BLaER1 treated with 17β-estradiol and CSF1 and Interleukin-3, amounts not matched to agents 10 nM and 100 nM (cell line): Measurements from ENCODE around the gene SPEG.
A peak's percentile ranks its signal among the peaks of the same experiment; 100 is the strongest.

Experiments
- H3K27ac ChIP-seq, 11 experiments: shearing (Covaris generic); formaldehyde crosslinking; 2 replicates each; pipeline ENCODE4 v1.8.1; 2022
- H3K27me3 ChIP-seq, 11 experiments: shearing (Covaris generic); formaldehyde crosslinking; 2 replicates each; pipeline ENCODE4 v1.8.1; 2022
- H3K36me3 ChIP-seq, 11 experiments: shearing (Covaris generic); formaldehyde crosslinking; 2 replicates each; pipeline ENCODE4 v1.8.1; 2022
- H3K4me1 ChIP-seq, 10 experiments: shearing (Covaris generic); formaldehyde crosslinking; 2 replicates each; pipeline ENCODE4 v1.8.1; 2022
- H3K4me2 ChIP-seq, 11 experiments: shearing (Covaris generic); formaldehyde crosslinking; 2 replicates each; pipeline ENCODE4 v1.8.1; 2022
- H3K4me3 ChIP-seq, 10 experiments: shearing (Covaris generic); formaldehyde crosslinking; 2 replicates each; pipeline ENCODE4 v1.8.1; 2022
- H3K9ac ChIP-seq, 11 experiments: shearing (Covaris generic); formaldehyde crosslinking; 2 replicates each; pipeline ENCODE4 v1.8.1; 2022
- H3K9me3 ChIP-seq, 11 experiments: shearing (Covaris generic); formaldehyde crosslinking; replicated peaks in 1 of 11; 2 replicates each; pipeline ENCODE4 v1.8.1; 2022
- H4K20me1 ChIP-seq, 11 experiments: shearing (Covaris generic); formaldehyde crosslinking; 2 replicates each; pipeline ENCODE4 v1.8.1; 2022
- Cebpa-rat ChIP-seq, 11 experiments: shearing (Covaris generic); IDR thresholded peaks; 2 replicates each; pipeline ENCODE4 v1.8.1; 2022

SPEG gene

GRCh38 chr2:219507581-219508443, 73.2 kb downstream of the SPEG start:
- no peaks in the 10 kb centered on the region for H3K9me3 ChIP-seq
- H3K36me3 ChIP-seq = peaks cover 0 to 45% (median 37%) of the 10 kb centered on the region in 11 experiments; a peak in 12 of 22 replicates
- peaks cover 0 to 74% (median 4%) of the 10 kb centered on the region in 11 experiments; a peak in 12 of 22 replicates for H4K20me1 ChIP-seq
- no peak overlapping the region for H3K27ac ChIP-seq
- no peak overlapping the region for H3K9ac ChIP-seq
- no peak overlapping the region for H3K4me3 ChIP-seq
- peak overlapping the region in 3 of 11 experiments; percentile 3 to 21 (median 18); a peak in 3 of 22 replicates for H3K4me2 ChIP-seq
- H3K4me1 ChIP-seq = peaks cover 20 to 51% (median 44%) of the 10 kb centered on the region in 10 experiments
- peaks cover 0 to 33% (median 3%) of the 10 kb centered on the region in 11 experiments; a peak in 9 of 22 replicates for H3K27me3 ChIP-seq
- TF ChIP-seq Cebpa-rat (IDR thresholded peaks at IDR 0.05) = no peak

GRCh38 chr2:219508444-219508734, 73.7 kb downstream of the SPEG start:
- TF ChIP-seq Cebpa-rat (IDR thresholded peaks at IDR 0.05) = no peak
- H3K27me3 ChIP-seq = peaks cover 0 to 39% (median 8%) of the 10 kb centered on the region in 11 experiments; a peak in 12 of 22 replicates
- H3K9me3 ChIP-seq = no peaks in the 10 kb centered on the region
- no peak overlapping the region for H3K4me3 ChIP-seq
- H3K4me1 ChIP-seq = peaks cover 26 to 57% (median 50%) of the 10 kb centered on the region in 10 experiments
- peak overlapping the region in 3 of 11 experiments; percentile 3 to 21 (median 18); a peak in 3 of 22 replicates for H3K4me2 ChIP-seq
- H3K36me3 ChIP-seq = peaks cover 0 to 40% (median 35%) of the 10 kb centered on the region in 11 experiments; a peak in 12 of 22 replicates
- H4K20me1 ChIP-seq = peaks cover 0 to 79% (median 9%) of the 10 kb centered on the region in 11 experiments; a peak in 13 of 22 replicates
- H3K9ac ChIP-seq = no peak overlapping the region
- H3K27ac ChIP-seq = no peak overlapping the region

- Histone ChIP-seq H3K27ac (no peak overlapping the region), H3K9ac (peak overlapping the region in 3 of 11 experiments; percentile 3 to 44 (median 3); a peak in 3 of 22 replicates), H4K20me1 (peaks cover 0 to 82% (median 10%) of the 10 kb centered on the region in 11 experiments; a peak in 14 of 22 replicates), H3K4me1 (peaks cover 34 to 65% (median 58%) of the 10 kb centered on the region in 10 experiments), H3K27me3 (peaks cover 0 to 47% (median 14%) of the 10 kb centered on the region in 11 experiments; a peak in 13 of 22 replicates), H3K4me2 (peak overlapping the region; percentile 56 to 96 (median 85)), H3K4me3 (0 out of 20 replicates have a peak overlapping the region, but pooled peaks of 2 of the 10 experiments have one; percentile 5 to 18), H3K36me3 (peaks cover 0 to 32% (median 27%) of the 10 kb centered on the region in 11 experiments; a peak in 12 of 22 replicates), H3K9me3 (no peaks in the 10 kb centered on the region)
- no peak for TF ChIP-seq Cebpa-rat (IDR thresholded peaks at IDR 0.05)
These were observed 74.5 kb downstream of the SPEG start for GRCh38 chr2:219508971-219509779.

GRCh38 chr2:219509780-219510511, 75.3 kb downstream of the SPEG start:
- Histone ChIP-seq H3K27ac (no peak overlapping the region), H3K9ac (peak overlapping the region in 6 of 11 experiments; percentile 0 to 44 (median 17); a peak in 4 of 22 replicates)

GRCh38 chr2:219510512-219511135, 76.0 kb downstream of the SPEG start:
- Histone ChIP-seq H3K27ac (no peak overlapping the region; a peak in 1 of 22 replicates), H3K36me3 (peaks cover 0 to 18% (median 13%) of the 10 kb centered on the region in 11 experiments; a peak in 11 of 22 replicates), H4K20me1 (peaks cover 0 to 82% (median 19%) of the 10 kb centered on the region in 11 experiments; a peak in 16 of 22 replicates), H3K4me2 (peak overlapping the region; percentile 56 to 96 (median 85)), H3K9ac (peak overlapping the region in 3 of 11 experiments; percentile 31 to 42 (median 32); a peak in 4 of 22 replicates), H3K4me1 (peaks cover 36 to 79% (median 71%) of the 10 kb centered on the region in 10 experiments), H3K9me3 (no peaks in the 10 kb centered on the region), H3K27me3 (peaks cover 0 to 61% (median 20%) of the 10 kb centered on the region in 11 experiments; a peak in 13 of 22 replicates), H3K4me3 (peak overlapping the region in 3 of 10 experiments; percentile 18 to 43 (median 26); a peak in 2 of 20 replicates)
- TF ChIP-seq Cebpa-rat (IDR thresholded peaks at IDR 0.05) = no peak

More at GRCh38 chr2:219509780-219510511, 75.3 kb downstream of the SPEG start:
- Histone ChIP-seq H3K4me2 (peak overlapping the region; percentile 56 to 96 (median 85)), H4K20me1 (peaks cover 0 to 82% (median 16%) of the 10 kb centered on the region in 11 experiments; a peak in 16 of 22 replicates), H3K4me3 (peak overlapping the region in 5 of 10 experiments; percentile 2 to 43 (median 18); a peak in 3 of 20 replicates), H3K36me3 (peaks cover 0 to 25% (median 20%) of the 10 kb centered on the region in 11 experiments; a peak in 11 of 22 replicates), H3K27me3 (peaks cover 0 to 55% (median 19%) of the 10 kb centered on the region in 11 experiments; a peak in 13 of 22 replicates), H3K4me1 (peaks cover 36 to 73% (median 65%) of the 10 kb centered on the region in 10 experiments), H3K9me3 (no peaks in the 10 kb centered on the region)
- no peak for TF ChIP-seq Cebpa-rat (IDR thresholded peaks at IDR 0.05)

GRCh38 chr2:219511547-219512325, 77.1 kb downstream of the SPEG start:
- Histone ChIP-seq H3K27me3 (peaks cover 0 to 63% (median 20%) of the 10 kb centered on the region in 11 experiments; a peak in 13 of 22 replicates), H3K27ac (peak overlapping the region in 2 of 11 experiments; percentile 3 to 7; a peak in 4 of 22 replicates), H3K4me2 (peak overlapping the region in 9 of 11 experiments; percentile 75 to 96 (median 92); a peak in 18 of 22 replicates), H3K4me1 (peaks cover 39 to 91% (median 82%) of the 10 kb centered on the region in 10 experiments), H3K36me3 (peaks cover 0 to 7% (median 2%) of the 10 kb centered on the region in 11 experiments; a peak in 7 of 22 replicates), H4K20me1 (peaks cover 0 to 82% (median 19%) of the 10 kb centered on the region in 11 experiments; a peak in 16 of 22 replicates), H3K4me3 (peak overlapping the region in 2 of 10 experiments; percentile 35 to 38; a peak in 2 of 20 replicates), H3K9ac (peak overlapping the region in 3 of 11 experiments; percentile 40 to 50 (median 43); a peak in 2 of 22 replicates), H3K9me3 (no peaks in the 10 kb centered on the region)
- no peak for TF ChIP-seq Cebpa-rat (IDR thresholded peaks at IDR 0.05)
